KBM-7 (cell line): Measurements from ENCODE around the gene OSBP2.

Experiments
- DNase-seq: peaks from one replicate; pipeline ENCODE4 v3.0.0-alpha.2; 2015
- in situ Hi-C: fragments of 300-500 bp; cut with MboI; formaldehyde crosslinking; loops from 2 replicates; pipeline ENCODE4 v1.14.3; 2020; ENCODE audit warnings: low sequenced_read_pairs, low pct_unique_long_range_greater_than_20kb, mixed read lengths

Gene OSBP2

GRCh38 chr22:30860176-30861105 lies 165.8 kb downstream of the OSBP2 start:
- DNase-seq: no peak
- in situ Hi-C loops: no loop called here

GRCh38 chr22:30861131-30861530 lies 166.5 kb downstream of the OSBP2 start:
- in situ Hi-C loops: no loop called here
- DNase-seq: no peak

GRCh38 chr22:30861688-30862552 lies 167.2 kb downstream of the OSBP2 start:
- in situ Hi-C loops: no loop called here
- DNase-seq: no peak

- DNase-seq: no peak
- in situ Hi-C loops: no loop called here
These were observed 168.6 kb downstream of the OSBP2 start for GRCh38 chr22:30863081-30863833.

GRCh38 chr22:30864441-30865420 lies 170.1 kb downstream of the OSBP2 start:
- DNase-seq: no peak

GRCh38 chr22:30865656-30866055 lies 171.0 kb downstream of the OSBP2 start:
- DNase-seq: no peak
- in situ Hi-C loops: no loop called here

More at GRCh38 chr22:30864441-30865420, 170.1 kb downstream of the OSBP2 start:
- in situ Hi-C loops: no loop called here

GRCh38 chr22:30866216-30866615 lies 171.5 kb downstream of the OSBP2 start:
- in situ Hi-C loops: no loop called here
- DNase-seq: no peak

- DNase-seq: no peak
- in situ Hi-C loops: no loop called here
These were observed 172.2 kb downstream of the OSBP2 start for GRCh38 chr22:30866811-30867271.

GRCh38 chr22:30867746-30868662 lies 173.3 kb downstream of the OSBP2 start:
- no peak for DNase-seq
- in situ Hi-C loops: no loop called here

GRCh38 chr22:30868663-30869385 lies 174.2 kb downstream of the OSBP2 start:
- DNase-seq: no peak
- in situ Hi-C loops: no loop called here

- DNase-seq: no peak
- in situ Hi-C loops: no loop called here
These were observed 175.2 kb downstream of the OSBP2 start for GRCh38 chr22:30869667-30870395.

- no peak for DNase-seq
- in situ Hi-C loops: no loop called here
These were observed 176.0 kb downstream of the OSBP2 start for GRCh38 chr22:30870451-30871345.

GRCh38 chr22:30871391-30872284 lies 177.0 kb downstream of the OSBP2 start:
- in situ Hi-C loops: no loop called here
- no peak for DNase-seq
